Fibroblast of pulmonary artery (primary cell): ENCODE data around the gene DIABLO.
"Not testable (repeated sequence)": the region's sequence is repeated elsewhere in the genome, so short reads cannot be mapped to it uniquely, and the experiment has no call there.

Experiments
- DNase-seq: peaks from one replicate; pipeline ENCODE4 v3.0.0-alpha.2; 2010; ENCODE audit warnings: low read depth
- H3K4me3 ChIP-seq: replicated peaks from 2 replicates; pipeline ENCODE4 v1.5.1; 2011; ENCODE audit warnings: low read depth, mild to moderate bottlenecking, control low read depth, low read length, moderate library complexity
- CTCF ChIP-seq: IDR thresholded peaks from 2 replicates; pipeline ENCODE4 v1.5.1; 2011; ENCODE audit warnings: mild to moderate bottlenecking, control low read depth, low read length, inconsistent platforms; ENCODE audit errors: missing control alignments

Gene DIABLO

DNA sequence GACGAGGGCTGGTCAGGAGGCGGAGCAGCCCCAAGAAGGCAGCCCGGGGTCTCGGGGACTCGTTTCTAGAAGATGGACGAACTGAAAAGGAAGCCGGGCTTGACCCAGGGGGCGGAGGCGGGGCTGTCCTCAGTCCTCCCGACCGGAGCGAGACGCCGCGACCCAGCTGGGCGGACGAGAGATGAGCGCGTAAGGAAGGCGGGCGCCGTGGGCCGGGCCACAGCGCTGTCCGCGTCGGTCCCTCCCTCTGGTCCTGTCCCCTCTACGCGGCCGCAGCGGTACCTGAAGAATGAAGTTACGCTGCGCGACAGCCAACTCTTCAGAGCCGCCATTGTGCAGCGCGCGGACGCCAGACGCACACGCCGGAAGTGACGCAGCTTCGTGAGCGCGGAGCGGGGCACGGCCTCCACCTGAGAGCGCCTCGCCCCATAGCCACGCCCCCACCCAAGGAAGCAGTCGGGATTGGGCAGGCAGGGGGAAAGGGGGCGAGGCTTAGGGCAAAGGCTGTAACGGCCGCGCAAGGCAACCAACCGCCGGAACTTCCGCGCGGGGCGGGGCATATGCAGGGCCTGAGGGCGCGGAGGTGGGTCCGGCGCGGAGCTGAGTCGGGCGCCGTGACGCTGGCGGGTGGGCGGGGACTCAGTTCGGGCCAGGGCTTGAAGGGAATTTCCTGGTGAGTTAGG is at the start of gene DIABLO:
DIABLO (minus strand) TSS at position 370 of the 683 bp plus-strand sequence; CDS start at position 332, 38 bp downstream.
- DNase-seq, result peak; percentile 99
- H3K4me3 ChIP-seq, result peak within 1 kb of the TSS; percentile 95
- TF ChIP-seq CTCF, result no peak

DNA sequence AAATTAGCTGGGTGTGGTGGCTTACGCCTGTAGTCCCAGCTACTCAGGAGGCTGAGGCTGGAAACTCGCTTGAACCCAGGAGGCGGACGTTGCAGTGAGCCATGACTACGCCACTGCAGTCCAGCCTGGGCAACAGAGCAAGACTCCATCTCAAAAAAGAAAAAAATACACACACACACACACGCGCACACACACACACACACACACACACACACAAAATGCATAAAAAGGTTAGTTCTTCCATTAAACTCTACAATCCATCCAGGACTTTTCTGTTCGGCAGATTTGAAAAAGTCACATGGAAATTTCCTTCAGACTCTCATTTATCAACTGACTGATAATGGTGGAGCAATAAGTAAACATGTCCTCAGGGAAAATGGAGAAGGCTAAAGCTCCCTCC is 49.6 kb upstream of the DIABLO start:
- no peak for DNase-seq
- TF ChIP-seq CTCF, result no peak
- H3K4me3 ChIP-seq, result no peak overlapping the region

GRCh38 chr12:122266230-122266901 is 40.5 kb upstream of the DIABLO start, which contains the start of gene VPS33A:
Gene VPS33A, minus strand, starts transcription at chr12:122266494. Its CDS starts 86 bp downstream, at chr12:122266408.
- H3K4me3 ChIP-seq, result peak within 1 kb of the TSS; percentile 95
- DNase-seq, result peak; percentile 99
- no peak for TF ChIP-seq CTCF

- H3K4me3 ChIP-seq, result peak overlapping the region; percentile 95
- no peak for TF ChIP-seq CTCF
- no peak for DNase-seq
Observed at GRCh38 chr12:122265886-122266229, 40.0 kb upstream of the DIABLO start.

DNA sequence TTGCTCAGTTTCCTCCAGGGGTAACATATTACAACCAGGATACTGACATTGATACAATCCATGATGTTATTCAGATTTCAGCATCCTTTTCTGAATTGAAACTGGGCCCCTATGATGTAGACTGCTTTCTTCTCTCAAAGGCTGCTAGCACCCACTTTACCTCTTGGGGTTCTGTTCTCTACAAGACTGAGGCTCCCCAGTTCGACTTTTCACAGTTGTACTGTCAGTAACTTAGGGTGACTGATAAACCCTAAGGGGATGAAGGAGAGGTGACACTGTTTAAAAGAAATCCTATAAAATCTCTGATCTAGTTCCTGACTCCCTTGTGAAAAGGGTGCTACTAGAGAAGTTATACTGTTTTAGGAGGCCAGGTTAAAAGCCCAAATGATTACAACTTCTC is 39.6 kb upstream of the DIABLO start:
- no peak for DNase-seq
- no peak for TF ChIP-seq CTCF
- peak overlapping the region; percentile 95 for H3K4me3 ChIP-seq

- H3K4me3 ChIP-seq, DNase-seq: not testable (repeated sequence)
Observed at GRCh38 chr12:122260735-122261134, 34.9 kb upstream of the DIABLO start.

DNA sequence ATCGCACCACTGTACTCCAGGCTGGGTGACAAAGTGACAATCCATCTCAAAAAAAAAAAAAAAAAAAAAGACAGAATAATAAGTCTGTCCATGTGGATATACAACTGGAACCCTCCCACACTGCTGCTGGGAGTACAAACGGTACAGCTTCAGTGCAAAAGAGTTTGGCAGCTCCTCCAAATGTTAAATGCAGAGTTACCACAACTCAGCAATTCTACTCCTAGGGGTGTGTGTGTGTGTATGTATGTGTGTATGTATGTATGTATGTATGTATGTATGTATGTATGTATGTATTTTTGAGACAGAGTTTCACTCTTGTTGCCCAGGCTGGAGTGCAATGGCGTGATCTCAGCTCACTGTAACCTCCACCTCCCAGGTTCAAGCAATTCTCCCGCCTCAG is 33.1 kb upstream of the DIABLO start:
- H3K4me3 ChIP-seq, DNase-seq: not testable (repeated sequence)

- not testable (repeated sequence) for H3K4me3 ChIP-seq, DNase-seq
Observed at GRCh38 chr12:122258462-122258861, 32.6 kb upstream of the DIABLO start.
